ENCODE measurements around the gene HLF.

Gene HLF

GRCh38 chr17:55354941-55355340 is 90.2 kb downstream of the HLF start:
- no peak for DNase-seq (ENCODE audit: low spot score)

- peak; percentile 65 for DNase-seq (ENCODE audit: low spot score)
Observed at GRCh38 chr17:55356434-55357328, 91.9 kb downstream of the HLF start.

GRCh38 chr17:55360971-55361370 is 96.2 kb downstream of the HLF start:
- no peak for DNase-seq (ENCODE audit: low spot score)

- DNase-seq (ENCODE audit: low spot score) = no peak
Observed at GRCh38 chr17:55363033-55363432, 98.3 kb downstream of the HLF start.

- no peak for DNase-seq (ENCODE audit: low spot score)
Observed at GRCh38 chr17:55366020-55366481, 101.3 kb downstream of the HLF start.

- no peak for DNase-seq (ENCODE audit: low spot score)
Observed at GRCh38 chr17:55368706-55369105, 103.9 kb downstream of the HLF start.
